ENCODE data around the gene PPM1L.

- no peak for TF ChIP-seq CTCF (IDR thresholded peaks at IDR 0.05)
- no peak for TF ChIP-seq EP300 (IDR thresholded peaks at IDR 0.05)
- no peak for TF ChIP-seq POLR2A (IDR thresholded peaks at IDR 0.05)
Observed at GRCh38 chr3:160911411-160911810, 155.4 kb downstream of the PPM1L start.

Data from ovary (tissue), 3 donors.